Naive B cell (primary cell): ENCODE measurements around the gene RAB11FIP4. TPM values are rescaled to one million over a fixed set of nuclear protein-coding genes. Genes with fewer than 3 reads are reported as not detected.
A peak's percentile ranks its signal among the peaks of the same experiment; 100 is the strongest.

Source experiments
- ATAC-seq, 2 donors: fragments of 150-1000 bp; cut with Tn5 transposase; 2 replicates each; pipeline ENCODE4 v1.10.0; 2021; ENCODE audit warnings: low read depth in 2 of 2, mild to moderate bottlenecking in 2 of 2, moderate library complexity in 2 of 2
- DNase-seq: peaks from one replicate; pipeline ENCODE4 v3.0.0; 2022
- H3K27ac Mint-ChIP-seq, 6 donors: one replicate each; pipeline ENCODE4 v1.8.0; 2020 to 2022; ENCODE audit warnings: mild to moderate bottlenecking in 6 of 6, mixed read lengths in 6 of 6, moderate library complexity in 5 of 6, inconsistent platforms in 2 of 6
- H3K27me3 Mint-ChIP-seq, 3 donors: one replicate each; pipeline ENCODE4 v1.8.0; 2021 to 2022; ENCODE audit warnings: mixed read lengths in 3 of 3, mild to moderate bottlenecking in 1 of 3
- H3K36me3 Mint-ChIP-seq, 2 donors: one replicate each; pipeline ENCODE4 v1.8.0; 2020 to 2022; ENCODE audit warnings: mixed read lengths in 2 of 2, inconsistent platforms in 1 of 2, mild to moderate bottlenecking in 1 of 2
- H3K4me1 Mint-ChIP-seq, 3 donors: one replicate each; pipeline ENCODE4 v1.8.0; 2020 to 2022; ENCODE audit warnings: mixed read lengths in 3 of 3, inconsistent platforms in 1 of 3, mild to moderate bottlenecking in 1 of 3, moderate library complexity in 1 of 3
- H3K4me3 Mint-ChIP-seq, 8 donors: one replicate each; pipeline ENCODE4 v1.8.0; 2020 to 2022; ENCODE audit warnings: mild to moderate bottlenecking in 8 of 8, mixed read lengths in 8 of 8, moderate library complexity in 8 of 8, inconsistent platforms in 2 of 8
- H3K9me3 Mint-ChIP-seq, 7 donors: one replicate each; pipeline ENCODE4 v1.8.0; 2020 to 2022; ENCODE audit warnings: mixed read lengths in 7 of 7, mild to moderate bottlenecking in 5 of 7, inconsistent platforms in 2 of 7, moderate library complexity in 1 of 7
- polyA plus RNA-seq, 6 donors: library from polyadenylated mRNA; unstranded; fragments of 300-500 nt; fragmentation: Illumina TruSeq; gene quantifications; one replicate each; pipeline ENCODE4 v1.2.3, GENCODE V29; 2021; ENCODE audit warnings: low read depth in 6 of 6

The RAB11FIP4 gene
- polyA plus RNA-seq, 6 donors from 2014 or later = 7.3 to 29.7 (median 20.8) TPM

DNA sequence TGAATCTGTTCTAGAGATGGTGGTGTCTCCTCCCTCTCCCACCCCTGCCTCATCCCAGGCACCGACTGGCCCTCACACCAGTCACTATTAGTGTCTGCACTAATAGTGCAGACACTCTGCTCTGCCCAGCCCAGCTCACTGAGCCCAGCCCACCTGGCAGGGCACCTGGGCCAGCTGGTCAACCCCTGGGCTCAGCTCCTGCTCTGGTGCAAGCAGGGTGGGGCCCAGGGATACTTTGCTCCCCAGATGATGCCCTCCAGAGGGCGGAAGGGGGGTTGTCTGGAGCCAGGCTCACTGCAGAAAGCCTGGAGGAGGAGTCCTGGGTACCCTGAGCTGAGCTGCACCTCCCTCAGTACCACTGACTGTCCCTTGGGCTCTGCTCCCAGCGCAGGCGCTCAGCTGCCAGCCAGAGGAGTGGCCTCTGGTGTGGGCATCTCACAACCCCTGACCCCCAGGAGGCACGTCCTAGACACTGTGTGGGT, 14.5 kb downstream of the RAB11FIP4 start:
- H3K9me3 Mint-ChIP-seq = peaks cover 0 to 2% (median 0%) of the 10 kb centered on the region in 7 donors
- no peak overlapping the region for H3K27ac Mint-ChIP-seq
- no peaks in the 10 kb centered on the region for H3K36me3 Mint-ChIP-seq
- ATAC-seq (no peak), DNase-seq (no peak)
- H3K4me3 Mint-ChIP-seq = no peak overlapping the region
- peaks cover 0 to 12% (median 10%) of the 10 kb centered on the region in 3 donors for H3K4me1 Mint-ChIP-seq
- H3K27me3 Mint-ChIP-seq = peaks cover 4 to 43% (median 34%) of the 10 kb centered on the region in 3 donors

DNA sequence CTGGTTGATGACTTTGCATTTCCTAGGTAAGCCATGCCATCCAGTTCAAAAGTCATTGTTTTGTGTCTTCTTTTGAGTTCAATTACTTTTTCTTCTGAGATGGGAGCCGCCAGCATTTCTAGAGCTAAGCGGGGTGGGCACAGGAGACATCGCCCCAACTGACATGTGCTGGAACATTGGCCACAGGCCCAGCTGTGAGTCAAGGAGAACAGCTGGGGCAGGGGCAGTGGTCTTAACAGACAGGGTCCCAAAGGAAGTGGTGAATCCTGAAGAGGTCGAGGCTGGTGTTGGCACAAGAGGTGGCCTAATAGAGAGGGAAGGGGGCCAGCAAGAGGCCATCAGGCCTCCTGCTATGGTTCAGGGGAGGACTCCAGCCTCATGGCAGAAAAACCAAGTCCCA, 17.1 kb downstream of the RAB11FIP4 start:
- Mint-ChIP-seq H3K9me3 (peaks cover 0 to 2% (median 0%) of the 10 kb centered on the region in 7 donors), H3K27ac (no peak overlapping the region), H3K4me3 (no peak overlapping the region), H3K36me3 (no peaks in the 10 kb centered on the region), H3K27me3 (peaks cover 0 to 36% (median 33%) of the 10 kb centered on the region in 3 donors), H3K4me1 (peaks cover 0 to 10% (median 6%) of the 10 kb centered on the region in 3 donors)
- ATAC-seq (no peak), DNase-seq (no peak)

- DNase-seq (no peak), ATAC-seq (no peak)
- Mint-ChIP-seq H3K4me3 (no peak overlapping the region), H3K27me3 (peaks cover 0 to 25% (median 22%) of the 10 kb centered on the region in 3 donors), H3K27ac (no peak overlapping the region), H3K4me1 (peaks cover 11 to 16% (median 12%) of the 10 kb centered on the region in 3 donors), H3K9me3 (no peaks in the 10 kb centered on the region), H3K36me3 (no peaks in the 10 kb centered on the region)
Observed at GRCh38 chr17:31411707-31412285, 20.3 kb downstream of the RAB11FIP4 start.

DNA sequence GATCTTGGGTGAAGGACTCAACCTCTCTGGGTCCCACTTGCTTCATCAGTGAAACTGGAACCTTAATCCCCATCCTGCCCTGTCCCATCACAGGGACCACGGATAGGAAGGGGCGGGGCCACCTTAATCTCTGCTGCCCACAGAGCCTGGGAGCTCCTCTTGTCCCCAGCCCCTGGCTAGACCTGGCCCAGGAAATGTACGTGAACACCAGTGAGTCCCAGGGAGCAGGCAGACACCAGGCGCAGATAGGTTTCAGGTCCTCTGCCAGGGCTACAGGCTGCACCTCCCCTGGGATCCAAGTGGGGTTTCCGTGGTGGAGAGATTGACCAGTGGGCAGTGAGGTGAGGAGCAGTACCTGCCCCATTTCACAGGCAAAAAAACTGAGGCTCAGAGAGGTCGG, 21.0 kb downstream of the RAB11FIP4 start:
- H3K4me1 Mint-ChIP-seq = peaks cover 11 to 16% (median 12%) of the 10 kb centered on the region in 3 donors
- no peaks in the 10 kb centered on the region for H3K36me3 Mint-ChIP-seq
- H3K9me3 Mint-ChIP-seq = no peaks in the 10 kb centered on the region
- peaks cover 0 to 24% (median 16%) of the 10 kb centered on the region in 3 donors for H3K27me3 Mint-ChIP-seq
- ATAC-seq (no peak), DNase-seq (no peak)
- no peak overlapping the region for H3K27ac Mint-ChIP-seq
- no peak overlapping the region for H3K4me3 Mint-ChIP-seq

GRCh38 chr17:31413081-31413799, 21.8 kb downstream of the RAB11FIP4 start:
- Mint-ChIP-seq H3K4me3 (no peak overlapping the region), H3K27ac (no peak overlapping the region)
- no peak for DNase-seq

DNA sequence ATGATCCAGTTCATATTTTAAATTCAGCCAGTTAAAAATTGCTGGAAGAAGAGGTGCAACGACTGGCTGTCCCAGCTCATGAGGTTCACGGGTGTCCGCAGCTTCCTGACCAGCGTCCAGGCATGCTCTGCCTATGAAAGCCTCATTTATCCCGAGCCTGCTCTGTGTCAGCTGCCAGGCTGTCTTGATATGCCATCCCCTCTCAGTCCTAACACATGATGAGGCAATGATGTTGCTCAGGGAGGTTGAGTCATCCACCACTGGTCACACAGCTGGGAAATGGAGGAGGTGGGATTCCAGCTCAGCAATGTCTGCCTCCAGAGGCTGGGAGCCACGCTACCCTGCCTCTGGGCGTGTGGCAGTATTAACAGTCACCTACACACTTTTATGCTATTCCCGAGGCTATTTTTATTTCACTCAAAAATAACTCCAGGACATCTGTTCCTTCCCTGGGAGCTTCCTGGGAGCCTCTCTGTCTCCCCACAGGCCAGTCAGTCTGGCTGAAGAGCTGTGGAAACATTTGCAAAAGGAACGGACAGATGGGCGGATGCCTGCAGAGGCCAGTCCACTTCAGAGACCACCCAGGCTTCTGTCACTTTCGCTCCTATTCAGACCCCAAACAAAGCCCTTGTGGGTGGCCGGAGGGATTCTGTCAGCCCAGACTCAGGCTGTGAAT, 22.5 kb downstream of the RAB11FIP4 start:
- Mint-ChIP-seq H3K36me3 (no peaks in the 10 kb centered on the region), H3K27ac (no peak overlapping the region), H3K4me1 (peaks cover 11 to 16% (median 12%) of the 10 kb centered on the region in 3 donors), H3K9me3 (no peaks in the 10 kb centered on the region), H3K4me3 (no peak overlapping the region), H3K27me3 (peaks cover 0 to 20% (median 20%) of the 10 kb centered on the region in 3 donors)
- ATAC-seq (no peak), DNase-seq (no peak)

More at GRCh38 chr17:31413081-31413799, 21.8 kb downstream of the RAB11FIP4 start:
- no peaks in the 10 kb centered on the region for H3K36me3 Mint-ChIP-seq
- peaks cover 0 to 24% (median 14%) of the 10 kb centered on the region in 3 donors for H3K27me3 Mint-ChIP-seq
- H3K4me1 Mint-ChIP-seq = peaks cover 11 to 16% (median 12%) of the 10 kb centered on the region in 3 donors
- ATAC-seq = no peak
- no peaks in the 10 kb centered on the region for H3K9me3 Mint-ChIP-seq

DNA sequence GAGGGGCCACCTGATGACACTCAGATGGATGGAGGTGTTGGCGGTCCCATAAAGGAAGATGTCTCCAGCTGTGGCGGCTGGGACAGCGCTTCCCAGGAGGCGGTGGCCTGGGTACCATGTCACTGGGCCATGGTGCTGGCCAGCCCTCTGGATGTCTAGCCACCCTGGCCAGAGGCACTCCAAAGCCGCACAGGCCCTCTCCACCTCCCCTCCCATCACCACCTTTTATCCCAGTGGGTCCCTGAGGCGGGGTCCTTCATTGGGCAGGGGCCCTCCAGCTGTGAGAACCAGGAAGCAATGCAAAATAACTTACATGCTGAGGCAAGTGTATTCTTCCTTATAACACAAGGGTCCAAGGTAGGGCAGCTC, 23.1 kb downstream of the RAB11FIP4 start:
- Mint-ChIP-seq H3K36me3 (no peaks in the 10 kb centered on the region), H3K27ac (no peak overlapping the region), H3K4me3 (no peak overlapping the region), H3K27me3 (peaks cover 0 to 17% (median 15%) of the 10 kb centered on the region in 3 donors), H3K9me3 (no peaks in the 10 kb centered on the region), H3K4me1 (peaks cover 11 to 16% (median 12%) of the 10 kb centered on the region in 3 donors)
- ATAC-seq (no peak), DNase-seq (no peak)

DNA sequence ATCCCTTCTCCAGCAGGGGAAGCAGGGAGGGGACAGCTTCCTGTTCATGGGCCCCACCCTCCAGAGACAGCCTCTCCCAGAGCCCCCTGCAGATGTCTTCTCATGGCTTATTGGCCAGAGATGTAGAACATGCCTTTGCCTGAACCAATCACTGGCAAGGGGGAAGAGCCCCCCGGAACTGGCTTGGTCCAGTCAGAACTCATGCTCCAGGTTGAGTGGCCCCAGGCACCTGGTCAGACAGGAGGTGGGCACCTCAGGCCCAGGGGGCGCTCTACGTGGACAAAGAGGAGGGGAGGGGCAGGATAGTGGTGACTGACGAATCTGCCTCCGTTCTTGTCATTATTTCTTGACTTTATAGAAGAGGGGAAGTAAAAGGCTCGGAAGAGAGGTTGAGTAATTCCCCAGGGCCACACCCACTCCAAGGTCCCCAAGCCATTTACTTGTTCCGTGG, 23.6 kb downstream of the RAB11FIP4 start:
- no peaks in the 10 kb centered on the region for H3K9me3 Mint-ChIP-seq
- no peak overlapping the region for H3K27ac Mint-ChIP-seq
- H3K4me1 Mint-ChIP-seq = peaks cover 11 to 14% (median 12%) of the 10 kb centered on the region in 3 donors
- H3K36me3 Mint-ChIP-seq = no peaks in the 10 kb centered on the region
- DNase-seq (no peak), ATAC-seq (peak in 1 of 2 donors; percentile 63)
- peak overlapping the region in 4 of 8 donors; percentile 20 to 54 (median 31) for H3K4me3 Mint-ChIP-seq
- H3K27me3 Mint-ChIP-seq = peaks cover 0 to 12% (median 11%) of the 10 kb centered on the region in 3 donors

DNA sequence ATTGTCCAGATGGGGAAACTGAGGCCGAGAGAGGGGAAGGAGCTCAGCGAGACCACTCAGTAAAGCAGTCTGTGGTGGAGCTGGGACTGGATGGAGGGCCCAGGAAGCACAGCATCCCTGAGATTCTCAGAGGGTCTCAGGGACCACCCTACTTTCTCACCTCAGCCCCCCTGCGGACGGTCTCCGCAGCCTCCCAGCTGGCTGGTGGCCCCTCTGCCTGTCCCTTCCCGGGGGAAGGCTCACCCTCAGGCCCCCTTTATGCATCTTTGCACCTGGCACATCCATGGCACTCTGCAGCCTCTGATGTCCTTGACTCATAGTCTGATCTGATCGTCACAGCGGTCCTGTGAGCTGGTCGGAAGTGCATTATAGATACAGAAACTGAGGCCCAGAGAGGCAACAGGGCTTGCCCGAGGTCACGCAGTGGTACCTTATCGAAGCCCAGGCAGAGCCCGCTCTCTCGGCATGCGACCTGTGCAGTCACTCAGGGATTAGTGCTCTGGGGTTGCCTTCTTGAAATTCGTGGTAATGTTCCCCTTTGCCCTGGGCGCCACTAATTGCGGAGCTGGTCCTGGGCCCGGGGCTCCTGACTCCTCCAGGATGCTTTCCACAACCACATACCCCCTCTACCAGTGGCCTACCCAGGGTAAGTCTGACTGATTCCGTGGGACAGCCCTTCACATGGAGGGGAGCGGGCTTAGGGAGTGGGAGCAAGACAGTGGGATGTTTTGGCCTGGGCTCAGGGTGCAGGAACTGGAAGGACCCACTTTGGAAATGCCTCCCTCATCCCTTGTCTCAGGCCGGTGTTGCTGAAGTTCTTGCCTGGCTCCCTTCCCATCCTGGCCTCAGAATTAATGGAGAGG, 24.4 kb downstream of the RAB11FIP4 start:
- peak overlapping the region in 1 of 8 donors; percentile 34 for H3K4me3 Mint-ChIP-seq
- H3K4me1 Mint-ChIP-seq = peaks cover 11 to 12% (median 12%) of the 10 kb centered on the region in 3 donors
- H3K27me3 Mint-ChIP-seq = peaks cover 0 to 8% (median 5%) of the 10 kb centered on the region in 3 donors
- H3K9me3 Mint-ChIP-seq = no peaks in the 10 kb centered on the region
- peak overlapping the region in 1 of 6 donors; percentile 36 for H3K27ac Mint-ChIP-seq
- ATAC-seq (no peak), DNase-seq (no peak)
- no peaks in the 10 kb centered on the region for H3K36me3 Mint-ChIP-seq

DNA sequence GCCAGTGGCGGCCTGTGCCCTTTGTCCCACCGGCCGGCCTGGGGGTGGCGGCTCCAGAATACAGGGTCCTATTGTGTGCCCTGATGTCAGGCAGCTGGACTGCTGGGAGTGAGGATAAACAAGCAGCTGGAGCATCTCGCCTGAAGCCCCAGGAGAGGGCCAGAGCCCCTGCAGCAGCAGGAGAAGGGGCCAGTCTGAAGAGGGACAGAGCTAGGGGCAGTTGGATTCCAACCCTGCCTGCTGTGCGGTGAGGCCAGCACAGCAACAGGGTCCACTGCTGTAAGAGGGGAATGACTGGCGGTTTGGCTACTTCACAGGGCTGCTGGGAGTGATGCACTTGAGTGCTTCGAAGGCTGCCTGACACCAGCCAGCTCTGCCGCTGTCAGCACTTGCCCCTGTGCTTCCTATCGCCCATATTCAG, 25.0 kb downstream of the RAB11FIP4 start:
- no peaks in the 10 kb centered on the region for H3K36me3 Mint-ChIP-seq
- H3K4me3 Mint-ChIP-seq = peak overlapping the region in 1 of 8 donors; percentile 34
- no peak for ATAC-seq

GRCh38 chr17:31417051-31417792, 25.7 kb downstream of the RAB11FIP4 start:
- DNase-seq = no peak
- peaks cover 11 to 12% (median 12%) of the 10 kb centered on the region in 3 donors for H3K4me1 Mint-ChIP-seq
- peaks cover 1 to 3% of the 10 kb centered on the region in 2 donors for H3K36me3 Mint-ChIP-seq
- H3K9me3 Mint-ChIP-seq = peaks cover 1 to 3% (median 2%) of the 10 kb centered on the region in 7 donors
- ATAC-seq = no peak
- no peak overlapping the region for H3K27ac Mint-ChIP-seq
- peak overlapping the region in 1 of 8 donors; percentile 29 for H3K4me3 Mint-ChIP-seq
- H3K27me3 Mint-ChIP-seq = peaks cover 3 to 10% (median 8%) of the 10 kb centered on the region in 3 donors

More for the DNA sequence above, 25.0 kb downstream of the RAB11FIP4 start:
- Mint-ChIP-seq H3K9me3 (no peaks in the 10 kb centered on the region), H3K27ac (peak overlapping the region in 1 of 6 donors; percentile 37), H3K4me1 (peaks cover 11 to 12% (median 12%) of the 10 kb centered on the region in 3 donors), H3K27me3 (peaks cover 0 to 8% (median 5%) of the 10 kb centered on the region in 3 donors)
- DNase-seq = no peak

DNA sequence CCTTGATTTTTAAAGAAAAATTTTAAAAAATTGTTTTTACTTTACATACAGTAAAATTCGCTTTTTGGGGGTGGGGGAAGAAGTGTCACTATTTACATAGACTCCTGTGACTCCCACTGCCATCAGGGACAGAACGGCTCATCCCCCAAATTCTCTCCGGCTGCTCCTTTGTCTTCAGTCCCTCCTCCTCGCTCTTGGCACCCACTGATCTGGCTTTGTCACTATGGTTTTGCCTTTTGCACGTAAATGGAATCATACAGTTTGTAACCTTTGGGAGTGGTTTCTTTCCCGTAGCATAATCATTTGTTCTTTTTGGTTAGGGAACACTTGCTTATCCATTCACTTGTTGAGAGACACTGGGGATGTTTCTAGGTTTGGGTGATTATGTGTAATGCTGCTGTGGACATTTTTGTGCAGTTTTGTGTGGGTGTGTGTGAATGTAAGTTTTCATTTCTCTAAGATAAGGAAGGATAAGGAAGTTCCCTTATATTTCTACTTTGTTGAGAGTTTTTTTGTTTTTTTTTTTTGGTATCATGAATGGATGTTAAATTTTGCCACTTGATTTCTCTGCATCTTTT, 27.4 kb downstream of the RAB11FIP4 start:
- Mint-ChIP-seq H3K27ac (no peak overlapping the region), H3K9me3 (peaks cover 9 to 20% (median 13%) of the 10 kb centered on the region in 7 donors), H3K4me1 (peaks cover 11 to 12% (median 12%) of the 10 kb centered on the region in 3 donors), H3K36me3 (peaks cover 4 to 17% of the 10 kb centered on the region in 2 donors), H3K4me3 (no peak overlapping the region), H3K27me3 (peaks cover 9 to 20% (median 19%) of the 10 kb centered on the region in 3 donors)
- ATAC-seq (no peak), DNase-seq (no peak)
